Gastroesophageal sphincter (tissue), 4 donors: ENCODE results near the gene PLCB1. TPM values are rescaled to one million over a fixed set of nuclear protein-coding genes. Genes with fewer than 3 reads are reported as not detected.

Experiments used
- ATAC-seq: fragments of 150-250 bp; one replicate; pipeline ENCODE4 v1.9.1; 2016; ENCODE audit warnings: mild to moderate bottlenecking, moderate library complexity
- H3K27ac ChIP-seq, 4 donors: fragments of 200-600 bp; sonication (generic) in 3 of 4; 1 replicate in 3 of 4; 2 replicates in 1 of 4; pipeline ENCODE4 v1.5.1; 2016 to 2019
- H3K27me3 ChIP-seq: fragments of 200-600 bp; sonication (generic); one replicate; pipeline ENCODE4 v1.5.1; 2019
- H3K36me3 ChIP-seq, 2 donors: fragments of 200-600 bp; sonication (generic); one replicate each; pipeline ENCODE4 v1.5.1; 2019; ENCODE audit warnings: control low read depth in 1 of 2
- H3K4me1 ChIP-seq, 3 donors: fragments of 200-600 bp; sonication (generic); 1 replicate in 2 of 3; 2 replicates in 1 of 3; pipeline ENCODE4 v1.5.1; 2016 to 2019; ENCODE audit warnings: control low read depth in 2 of 3
- H3K4me3 ChIP-seq, 2 donors: fragments of 200-600 bp; sonication (generic); one replicate each; pipeline ENCODE4 v1.5.1; 2019; ENCODE audit warnings: mild to moderate bottlenecking in 1 of 2, moderate library complexity in 1 of 2
- H3K9me3 ChIP-seq, 3 donors: fragments of 200-600 bp; sonication (generic); one replicate each; pipeline ENCODE4 v1.5.1; 2017 to 2019; ENCODE audit warnings: control low read depth in 2 of 3
- EP300 ChIP-seq: sonication (generic); formaldehyde crosslinking; IDR thresholded peaks from one replicate; pipeline ENCODE4 v1.6.1; 2017; ENCODE audit warnings: antibody characterized with exemption, mild to moderate bottlenecking
- POLR2A ChIP-seq, 2 donors: fragments of 450-650 bp; IDR thresholded peaks; one replicate each; pipeline ENCODE4 v1.6.1; 2017; ENCODE audit warnings: antibody characterized with exemption in 2 of 2, mild to moderate bottlenecking in 2 of 2, moderate library complexity in 1 of 2
- POLR2AphosphoS5 ChIP-seq: sonication (generic); formaldehyde crosslinking; IDR thresholded peaks from one replicate; pipeline ENCODE4 v1.6.1; 2017; ENCODE audit warnings: antibody characterized with exemption
- WGBS, 2 donors: methylation state at CpG; one replicate each; pipeline ENCODE4 v1.1.5; 2018; ENCODE audit warnings: low coverage in 1 of 2; 5-methylcytosine and 5-hydroxymethylcytosine counted together
- total RNA-seq, 4 donors: library from RNA; depleted of rRNA; stranded (reverse); fragments of >200 nt; gene quantifications; one replicate each; pipeline ENCODE4 v1.1.0, GENCODE V29; 2016
- TF ChIP-seq, protein P1 (sequence below), 4 experiments: fragments of 200-600 bp in 2 of 4; fragments of 450-650 bp in 2 of 4; sonication (generic) in 1 of 4; IDR thresholded peaks; one replicate each; pipeline ENCODE4 v1.5.1; 2017 to 2019; ENCODE audit warnings: antibody characterized with exemption in 4 of 4, mild to moderate bottlenecking in 2 of 4, moderate library complexity in 2 of 4

Gene PLCB1
- total RNA-seq, 4 donors from 2014 or later = 60.8 to 104 (median 69.0) TPM

DNA sequence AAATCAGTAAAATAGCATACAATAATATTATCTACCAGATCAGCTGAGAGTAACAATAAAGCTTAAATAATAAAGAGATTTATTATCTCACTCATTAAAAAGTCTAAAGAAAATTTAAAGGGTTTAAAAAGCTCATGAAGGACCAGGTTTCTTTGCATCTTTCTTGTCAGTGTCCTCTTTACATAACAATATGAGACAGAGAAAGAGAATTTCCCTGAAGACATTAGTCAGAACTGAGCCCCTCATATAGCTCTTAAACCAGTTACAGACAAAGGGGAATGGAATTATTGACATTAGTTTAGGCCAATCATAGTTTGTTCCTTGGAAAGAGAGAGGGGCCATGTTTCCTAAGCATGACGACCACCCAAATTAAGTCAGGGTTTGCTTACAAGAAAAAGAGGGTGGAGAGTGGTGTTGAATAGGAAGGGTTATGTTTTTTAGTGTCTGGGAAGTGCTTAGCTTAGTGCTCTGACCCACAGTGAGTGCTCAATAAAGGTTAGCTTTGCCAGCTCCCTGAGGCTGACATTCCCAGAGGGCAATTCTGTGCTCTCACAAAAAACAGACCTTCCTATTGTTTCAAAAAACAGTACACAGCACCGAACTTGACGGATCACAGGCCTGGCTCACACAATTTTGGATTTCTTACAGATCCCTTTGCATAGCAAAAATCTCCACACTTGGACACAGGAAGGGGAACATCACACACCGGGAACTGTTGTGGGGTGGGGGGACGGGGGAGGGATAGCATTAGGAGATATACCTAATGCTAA is 3.6 kb upstream of the PLCB1 start:
- TF ChIP-seq, protein P1, sequence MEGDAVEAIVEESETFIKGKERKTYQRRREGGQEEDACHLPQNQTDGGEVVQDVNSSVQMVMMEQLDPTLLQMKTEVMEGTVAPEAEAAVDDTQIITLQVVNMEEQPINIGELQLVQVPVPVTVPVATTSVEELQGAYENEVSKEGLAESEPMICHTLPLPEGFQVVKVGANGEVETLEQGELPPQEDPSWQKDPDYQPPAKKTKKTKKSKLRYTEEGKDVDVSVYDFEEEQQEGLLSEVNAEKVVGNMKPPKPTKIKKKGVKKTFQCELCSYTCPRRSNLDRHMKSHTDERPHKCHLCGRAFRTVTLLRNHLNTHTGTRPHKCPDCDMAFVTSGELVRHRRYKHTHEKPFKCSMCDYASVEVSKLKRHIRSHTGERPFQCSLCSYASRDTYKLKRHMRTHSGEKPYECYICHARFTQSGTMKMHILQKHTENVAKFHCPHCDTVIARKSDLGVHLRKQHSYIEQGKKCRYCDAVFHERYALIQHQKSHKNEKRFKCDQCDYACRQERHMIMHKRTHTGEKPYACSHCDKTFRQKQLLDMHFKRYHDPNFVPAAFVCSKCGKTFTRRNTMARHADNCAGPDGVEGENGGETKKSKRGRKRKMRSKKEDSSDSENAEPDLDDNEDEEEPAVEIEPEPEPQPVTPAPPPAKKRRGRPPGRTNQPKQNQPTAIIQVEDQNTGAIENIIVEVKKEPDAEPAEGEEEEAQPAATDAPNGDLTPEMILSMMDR (IDR thresholded peaks at IDR 0.05) = no peak
- no peak for TF ChIP-seq POLR2A (IDR thresholded peaks at IDR 0.05)
- no peak for TF ChIP-seq POLR2AphosphoS5
- TF ChIP-seq EP300 = no peak

DNA sequence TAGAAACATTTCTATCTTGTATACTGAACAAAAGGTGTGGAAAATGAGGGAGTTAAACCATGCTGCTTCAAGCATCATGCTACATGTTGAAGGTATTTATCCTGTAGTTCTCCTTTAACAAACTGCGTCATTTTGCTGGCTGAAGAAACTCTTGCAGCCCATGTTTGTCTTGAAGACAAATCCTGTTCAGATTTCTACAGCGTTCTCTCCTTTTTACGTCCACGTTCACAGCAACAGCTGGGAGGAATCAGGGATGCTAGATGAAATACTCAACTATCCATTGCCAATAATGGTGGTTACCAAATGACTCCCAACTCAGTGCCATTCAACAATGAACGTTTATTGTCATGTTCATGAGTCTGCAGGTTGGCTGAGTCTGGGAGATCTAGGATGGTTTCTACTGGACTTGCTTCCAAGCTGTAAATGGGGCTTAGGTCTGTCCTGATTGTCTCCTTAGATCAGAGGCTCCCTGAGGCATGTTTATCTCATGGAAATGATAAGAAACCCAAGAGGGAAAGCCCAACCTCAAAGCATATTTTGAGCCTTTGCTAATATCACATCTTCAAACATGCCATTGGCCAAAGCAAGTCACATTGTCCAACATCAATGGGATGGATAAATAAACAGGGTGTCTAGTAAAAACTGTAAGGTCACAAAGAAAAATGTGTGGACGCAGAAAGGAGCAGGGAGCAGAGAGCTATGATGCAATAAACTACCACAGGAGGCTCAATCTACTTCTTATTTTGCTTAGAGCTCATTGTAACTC is 2.7 kb upstream of the PLCB1 start:
- peaks cover 3 to 55% (median 9%) of the 10 kb centered on the region in 3 donors for H3K4me1 ChIP-seq
- peak; percentile 12 for TF ChIP-seq POLR2AphosphoS5
- TF ChIP-seq, protein P1 (IDR thresholded peaks at IDR 0.05) = no peak
- peak overlapping the region in 3 of 4 donors; percentile 1 to 93 (median 91) for H3K27ac ChIP-seq
- 42% methylated on average over 6 of the region's 6 CpGs for WGBS, 2 donors
- no peaks in the 10 kb centered on the region for H3K36me3 ChIP-seq
- no peaks in the 10 kb centered on the region for H3K27me3 ChIP-seq
- no peak overlapping the region for H3K4me3 ChIP-seq
- ATAC-seq = no peak
- no peaks in the 10 kb centered on the region for H3K9me3 ChIP-seq

More for the DNA sequence above, 3.6 kb upstream of the PLCB1 start:
- Histone ChIP-seq H3K27ac (peak overlapping the region; percentile 15 to 93 (median 58)), H3K9me3 (no peaks in the 10 kb centered on the region), H3K27me3 (no peaks in the 10 kb centered on the region), H3K4me3 (no peak overlapping the region), H3K36me3 (no peaks in the 10 kb centered on the region), H3K4me1 (peaks cover 3 to 46% (median 9%) of the 10 kb centered on the region in 3 donors)
- no peak for ATAC-seq
- WGBS, 2 donors = 27 to 63% methylated on average over 4 of the region's 5 CpGs

DNA sequence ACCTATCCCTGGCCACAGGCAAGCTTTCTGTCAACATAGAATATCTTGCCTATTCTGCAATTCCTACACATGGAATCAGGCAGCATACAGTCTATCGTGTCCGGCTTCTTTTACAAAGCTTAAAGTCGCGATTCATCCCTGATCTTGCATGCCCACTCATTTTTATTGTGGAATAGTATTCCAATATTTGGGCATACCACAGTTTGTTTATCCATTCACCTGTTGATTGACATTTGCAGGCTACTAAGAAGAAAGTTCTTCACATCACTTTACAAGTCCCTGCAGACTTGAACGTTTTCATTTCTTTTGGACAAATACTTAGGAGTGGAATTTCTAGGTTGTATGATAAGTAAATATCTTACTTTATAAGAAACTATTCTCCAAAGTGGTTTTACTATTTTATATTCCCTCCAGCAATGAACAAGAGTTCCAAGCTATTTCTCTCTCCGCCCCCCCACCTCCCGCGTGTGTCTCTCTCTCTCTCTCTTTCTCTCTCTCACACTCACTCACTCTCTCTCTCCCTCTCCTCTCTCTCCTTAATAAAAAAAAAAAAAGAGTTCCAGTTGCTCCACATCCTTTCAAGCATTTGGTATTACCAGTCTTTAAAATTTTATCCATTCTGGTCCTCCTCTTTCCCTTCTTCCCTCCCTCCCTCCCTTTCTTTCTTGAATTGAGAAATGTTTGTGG is 1.1 kb upstream of the PLCB1 start:
- no peak for ATAC-seq
- H3K4me3 ChIP-seq = peak overlapping the region; percentile 77 to 81
- H3K27me3 ChIP-seq = no peaks in the 10 kb centered on the region
- peaks cover 6 to 71% (median 9%) of the 10 kb centered on the region in 3 donors for H3K4me1 ChIP-seq
- no peaks in the 10 kb centered on the region for H3K36me3 ChIP-seq
- 72 to 79% methylated on average over 5 to 8 of the region's 8 CpGs for WGBS, 2 donors
- peak overlapping the region; percentile 70 to 94 (median 92) for H3K27ac ChIP-seq
- H3K9me3 ChIP-seq = no peaks in the 10 kb centered on the region
- TF ChIP-seq POLR2A (IDR thresholded peaks at IDR 0.05) = no peak
- TF ChIP-seq EP300 = no peak
- no peak for TF ChIP-seq POLR2AphosphoS5

- Histone ChIP-seq H3K27ac (peak overlapping the region; percentile 70 to 94 (median 92)), H3K36me3 (no peaks in the 10 kb centered on the region), H3K9me3 (no peaks in the 10 kb centered on the region), H3K4me1 (peaks cover 1 to 74% (median 6%) of the 10 kb centered on the region in 3 donors), H3K27me3 (no peaks in the 10 kb centered on the region), H3K4me3 (peak overlapping the region; percentile 77 to 81)
- ATAC-seq = peak; percentile 41
- 0 to 6% methylated on average over 3 to 7 of the region's 68 CpGs for WGBS, 2 donors
- TF ChIP-seq EP300 (no peak), POLR2A (IDR thresholded peaks at IDR 0.05) (no peak), POLR2AphosphoS5 (no peak)
- TF ChIP-seq, protein P1 (IDR thresholded peaks at IDR 0.05) = no peak
These were observed 631 bp downstream of the PLCB1 start for GRCh38 chr20:8132484-8133309.
